Neural progenitor cell (in vitro differentiated cells): ENCODE results near the gene GSTM5.
"Not testable (repeated sequence)": the region's sequence is repeated elsewhere in the genome, so short reads cannot be mapped to it uniquely, and the experiment has no call there.

Source experiments
- CTCF ChIP-seq: fragments of 200-600 bp; sonication (generic); IDR thresholded peaks from 2 replicates; pipeline ENCODE4 v1.5.1; 2017; ENCODE audit warnings: antibody characterized with exemption, mild to moderate bottlenecking
- EZH2 ChIP-seq: fragments of 200-600 bp; sonication (generic); IDR thresholded peaks from 2 replicates; pipeline ENCODE4 v1.6.1; 2017; ENCODE audit warnings: antibody characterized with exemption, mild to moderate bottlenecking, moderate library complexity

- not testable (repeated sequence) for TF ChIP-seq CTCF, EZH2
Observed at GRCh38 chr1:109702940-109703339, 9.1 kb upstream of the GSTM5 start.
